ENCODE results near the gene BATF3.

The BATF3 gene

GRCh38 chr1:212651977-212652376, 47.7 kb downstream of the BATF3 start:
- DNase-seq (ENCODE audit: low read depth, low spot score) = no peak
- no peak overlapping the region for H3K4me3 ChIP-seq (ENCODE audit: low read depth, low read length)
- no peak for TF ChIP-seq CTCF (IDR thresholded peaks at IDR 0.05; ENCODE audit: low read depth, low read length)
- in situ Hi-C loops (cut with HindIII; ENCODE audit: low sequenced_read_pairs) = no loop called here

DNA sequence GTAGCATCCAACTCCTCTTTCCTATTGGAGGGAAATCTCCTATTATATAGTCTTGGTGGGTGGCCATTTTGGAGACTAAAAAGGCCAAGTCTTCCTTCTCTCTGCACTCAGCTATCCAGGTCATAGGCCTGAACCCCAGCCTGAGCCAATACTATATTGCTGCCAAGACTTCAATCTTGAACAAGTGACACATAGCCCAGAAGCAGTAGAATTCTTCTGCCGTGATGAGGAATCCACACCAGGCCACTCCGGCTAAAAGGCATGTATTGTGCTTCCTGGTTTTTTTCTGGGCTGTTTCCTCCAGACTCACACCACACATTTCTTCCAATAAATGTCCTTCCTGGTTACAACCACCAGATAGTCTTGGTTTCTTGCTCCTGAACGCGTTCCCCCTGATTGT, 48.1 kb downstream of the BATF3 start:
- in situ Hi-C loops (cut with HindIII; ENCODE audit: low sequenced_read_pairs) = no loop called here
- no peak for TF ChIP-seq CTCF (IDR thresholded peaks at IDR 0.05; ENCODE audit: low read depth, low read length)
- DNase-seq (ENCODE audit: low read depth, low spot score) = no peak
- no peak overlapping the region for H3K4me3 ChIP-seq (ENCODE audit: low read depth, low read length)

- no peak for TF ChIP-seq CTCF (IDR thresholded peaks at IDR 0.05; ENCODE audit: low read depth, low read length)
- in situ Hi-C loops (cut with HindIII; ENCODE audit: low sequenced_read_pairs) = no loop called here
- H3K4me3 ChIP-seq (ENCODE audit: low read depth, low read length) = no peak overlapping the region
- no peak for DNase-seq (ENCODE audit: low read depth, low spot score)
Observed at GRCh38 chr1:212650228-212650627, 49.4 kb downstream of the BATF3 start.

DNA sequence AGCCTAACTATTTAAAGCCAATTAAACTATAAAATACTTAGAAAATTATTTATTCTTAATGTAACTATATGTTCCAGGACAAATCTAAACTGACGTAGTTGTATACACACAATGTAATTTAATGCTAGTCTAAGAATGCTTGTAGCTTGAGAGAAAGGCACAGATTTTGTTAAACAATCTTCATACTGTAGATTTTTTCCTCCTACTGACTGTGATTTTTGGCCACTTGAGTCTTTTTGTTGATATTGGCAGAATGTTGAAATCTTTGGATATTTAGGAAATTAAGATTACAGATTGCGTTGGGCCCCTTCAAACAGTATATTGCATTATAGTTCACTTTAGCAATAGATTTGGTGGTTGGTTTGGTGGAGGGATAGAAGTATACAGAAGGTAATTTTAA, 50.6 kb downstream of the BATF3 start:
- H3K4me3 ChIP-seq (ENCODE audit: low read depth, low read length) = no peak overlapping the region
- in situ Hi-C loops (cut with HindIII; ENCODE audit: low sequenced_read_pairs) = no loop called here
- no peak for DNase-seq (ENCODE audit: low read depth, low spot score)
- no peak for TF ChIP-seq CTCF (IDR thresholded peaks at IDR 0.05; ENCODE audit: low read depth, low read length)

DNA sequence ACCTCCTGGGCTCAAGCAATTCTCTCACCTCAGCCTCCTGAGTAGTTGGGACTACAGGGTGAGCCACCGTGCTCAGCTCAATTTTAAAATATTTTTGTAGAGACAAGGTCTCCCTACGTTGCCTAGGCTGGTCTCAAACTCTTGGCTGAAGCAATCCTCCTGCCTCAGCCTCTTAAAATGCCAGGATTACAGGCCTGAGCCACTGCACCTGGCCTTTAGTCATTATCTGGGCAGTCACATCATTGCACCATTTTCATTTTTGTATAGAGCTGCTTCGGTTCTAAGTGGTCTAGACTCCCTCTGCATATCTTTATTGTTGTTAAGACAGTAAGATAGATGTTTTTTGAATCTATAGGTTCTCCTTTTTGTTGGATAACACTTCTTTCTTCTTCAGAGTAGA, 51.2 kb downstream of the BATF3 start:
- TF ChIP-seq CTCF (IDR thresholded peaks at IDR 0.05; ENCODE audit: low read depth, low read length) = no peak
- in situ Hi-C loops (cut with HindIII; ENCODE audit: low sequenced_read_pairs) = no loop called here
- DNase-seq (ENCODE audit: low read depth, low spot score) = no peak
- no peak overlapping the region for H3K4me3 ChIP-seq (ENCODE audit: low read depth, low read length)

DNA sequence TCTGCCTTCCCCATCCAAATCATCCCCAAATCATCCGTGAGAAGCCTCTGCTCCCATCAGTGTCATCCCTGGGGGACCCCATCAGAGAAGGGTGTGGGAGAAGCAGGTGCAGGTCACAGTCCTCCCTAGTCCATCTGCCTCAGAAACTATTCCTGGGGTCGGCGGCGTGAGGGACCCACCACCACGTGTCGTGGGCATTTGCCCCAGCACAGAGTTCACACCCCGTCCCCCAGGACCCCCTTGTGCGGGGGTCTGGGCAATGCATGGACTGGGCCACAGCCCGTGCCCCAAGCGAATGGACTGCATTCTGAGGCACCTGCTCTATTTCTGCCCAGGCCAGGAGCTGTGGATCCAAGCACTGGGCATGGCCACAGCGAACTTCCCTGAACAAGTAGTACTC, 52.6 kb downstream of the BATF3 start:
- no peak for DNase-seq (ENCODE audit: low read depth, low spot score)
- in situ Hi-C loops (cut with HindIII; ENCODE audit: low sequenced_read_pairs) = no loop called here
- H3K4me3 ChIP-seq (ENCODE audit: low read depth, low read length) = no peak overlapping the region
- TF ChIP-seq CTCF (IDR thresholded peaks at IDR 0.05; ENCODE audit: low read depth, low read length) = no peak

GRCh38 chr1:212646588-212646987, 53.1 kb downstream of the BATF3 start:
- no peak overlapping the region for H3K4me3 ChIP-seq (ENCODE audit: low read depth, low read length)
- in situ Hi-C loops (cut with HindIII; ENCODE audit: low sequenced_read_pairs) = no loop called here
- TF ChIP-seq CTCF (IDR thresholded peaks at IDR 0.05; ENCODE audit: low read depth, low read length) = no peak

More at GRCh38 chr1:212646588-212646987, 53.1 kb downstream of the BATF3 start:
- DNase-seq (ENCODE audit: low read depth, low spot score) = no peak

Measured in astrocyte of the spinal cord (primary cell).